Measurements from ENCODE around the gene CCDC190. TPM values are rescaled to one million over a fixed set of nuclear protein-coding genes. Genes with fewer than 3 reads are reported as not detected.

CCDC190 gene
- total RNA-seq, 1 experiment from 2014 or later, result not detected

GRCh38 chr1:162877412-162877811, 16.4 kb upstream of the CCDC190 start:
- H3K27me3 ChIP-seq (ENCODE audit: insufficient read depth, low read length), result no peaks in the 10 kb centered on the region
- no peak overlapping the region for H3K4me2 ChIP-seq (ENCODE audit: low read length)
- H3K9ac ChIP-seq (ENCODE audit: low read length), result no peak overlapping the region
- POLR2A ChIA-PET, result no interaction called here
- RAD21 ChIA-PET (ENCODE audit: low non-redundant PET in 1 of 2, low total read pairs in 2 of 2, uncharacterized antibody in 2 of 2, unreplicated experiment in 2 of 2), result interaction anchor here in 1 of 2 experiments (0.7 to 1.1 kb wide), 2 partner anchors 293 to 438 kb away, joined by 3 to 4 read pairs; no protein-coding TSS in a partner anchor
- H3K9me3 ChIP-seq (ENCODE audit: control insufficient read depth in 1 of 2, insufficient read depth in 1 of 2, low read depth in 1 of 2, low read length in 2 of 2), result no peaks in the 10 kb centered on the region
- H3K79me2 ChIP-seq (ENCODE audit: insufficient read depth, low read length), result no peaks in the 10 kb centered on the region
- no peak for ATAC-seq
- H3K27ac ChIP-seq (ENCODE audit: low read depth, low read length), result no peak overlapping the region
- no TSS peak for BruUV-seq (replicated peaks)
- H3K36me3 ChIP-seq (ENCODE audit: control insufficient read depth in 1 of 2, insufficient read depth in 2 of 2, low read length in 2 of 2), result no peaks in the 10 kb centered on the region
- no peaks in the 10 kb centered on the region for H3K4me1 ChIP-seq (ENCODE audit: control insufficient read depth in 1 of 2, insufficient read depth in 2 of 2, low read length in 2 of 2)
- no peak for TF ChIP-seq FOSL1 (IDR thresholded peaks at IDR 0.05; ENCODE audit: low read depth)
- TF ChIP-seq RAD21 (IDR thresholded peaks at IDR 0.05; ENCODE audit: low read depth), result no peak
- no peak for TF ChIP-seq ZBTB33 (IDR thresholded peaks at IDR 0.05; ENCODE audit: extremely low read depth, insufficient replicate concordance, low read length)
- TF ChIP-seq ATF3 (IDR thresholded peaks at IDR 0.05), result no peak
- no peak for TF ChIP-seq TCF7L2 (IDR thresholded peaks at IDR 0.05; ENCODE audit: borderline replicate concordance, extremely low read depth, insufficient read depth, insufficient read length)
- no peak for TF ChIP-seq EGR1 (IDR thresholded peaks at IDR 0.05; ENCODE audit: low read depth)
- no peak for TF ChIP-seq SP1 (IDR thresholded peaks at IDR 0.05; ENCODE audit: low read depth)
- TF ChIP-seq MAX (IDR thresholded peaks at IDR 0.05), result no peak
- no peak for TF ChIP-seq SIN3A (IDR thresholded peaks at IDR 0.05; ENCODE audit: low read depth)
- no peak for TF ChIP-seq YY1 (IDR thresholded peaks at IDR 0.05; ENCODE audit: extremely low read depth, insufficient replicate concordance, low read depth, low read length)
- TF ChIP-seq CTCF (IDR thresholded peaks at IDR 0.05 in 2 of 3, conservative IDR thresholded peaks at IDR 0.05 in 1 of 3; ENCODE audit: borderline replicate concordance in 1 of 3, insufficient read depth in 1 of 3, low read depth in 2 of 3, low read length in 2 of 3), result no peak
- no peak for TF ChIP-seq CEBPB (IDR thresholded peaks at IDR 0.05; ENCODE audit: low read depth)
- no peak for TF ChIP-seq SRF (IDR thresholded peaks at IDR 0.05; ENCODE audit: low read depth)
- no peak for TF ChIP-seq JUND (IDR thresholded peaks at IDR 0.05)
- no peak for TF ChIP-seq POLR2AphosphoS5 (IDR thresholded peaks at IDR 0.05; ENCODE audit: low read depth, low read length)
- TF ChIP-seq EZH2phosphoT487 (IDR thresholded peaks at IDR 0.05; ENCODE audit: borderline replicate concordance), result no peak
- DNase-seq (ENCODE audit: low read depth, low spot score), result no peak
- no peak overlapping the region for H2AFZ ChIP-seq (ENCODE audit: low read depth, low read length, poor library complexity, severe bottlenecking)
- H3K4me3 ChIP-seq (replicated peaks in 1 of 2; ENCODE audit: low read depth in 1 of 2, low read length in 2 of 2), result no peak overlapping the region
- H4K20me1 ChIP-seq (ENCODE audit: insufficient read depth), result no peaks in the 10 kb centered on the region
- intact Hi-C loops (cut with micrococcal nuclease), result loop anchor here (10.0 kb wide), 1 partner anchor 647 kb away; no protein-coding TSS in a partner anchor
- no peaks in the 10 kb centered on the region for H3K9me2 ChIP-seq (ENCODE audit: insufficient read depth)
- CTCF ChIA-PET, result interaction anchor here (1.1 to 1.5 kb wide), 5 partner anchors 293 to 440 kb away, joined by 3 to 28 read pairs (median 4); no protein-coding TSS in a partner anchor

All from HCT116 (cell line).